IPS-NIHi11 (cell line): ENCODE results near the gene CMTM6.
"Not testable (repeated sequence)": the region's sequence is repeated elsewhere in the genome, so short reads cannot be mapped to it uniquely, and the experiment has no call there.

Experiments
- DNase-seq: peaks from one replicate; pipeline ENCODE4 v3.0.0; 2012; ENCODE audit warnings: mixed read lengths, low spot score

Gene CMTM6

GRCh38 chr3:32447865-32448400 lies 54.7 kb downstream of the CMTM6 start:
- no peak for DNase-seq

GRCh38 chr3:32443478-32443877 lies 59.2 kb downstream of the CMTM6 start:
- DNase-seq, result no peak

- DNase-seq, result no peak
These were observed 59.9 kb downstream of the CMTM6 start for GRCh38 chr3:32442766-32443165.

GRCh38 chr3:32440611-32441350 lies 61.9 kb downstream of the CMTM6 start:
- DNase-seq, result no peak

- DNase-seq, result not testable (repeated sequence)
These were observed 63.2 kb downstream of the CMTM6 start for GRCh38 chr3:32439421-32439820.

- no peak for DNase-seq
These were observed 63.9 kb downstream of the CMTM6 start for GRCh38 chr3:32438596-32439344.

GRCh38 chr3:32437896-32438295 lies 64.8 kb downstream of the CMTM6 start:
- no peak for DNase-seq

DNA sequence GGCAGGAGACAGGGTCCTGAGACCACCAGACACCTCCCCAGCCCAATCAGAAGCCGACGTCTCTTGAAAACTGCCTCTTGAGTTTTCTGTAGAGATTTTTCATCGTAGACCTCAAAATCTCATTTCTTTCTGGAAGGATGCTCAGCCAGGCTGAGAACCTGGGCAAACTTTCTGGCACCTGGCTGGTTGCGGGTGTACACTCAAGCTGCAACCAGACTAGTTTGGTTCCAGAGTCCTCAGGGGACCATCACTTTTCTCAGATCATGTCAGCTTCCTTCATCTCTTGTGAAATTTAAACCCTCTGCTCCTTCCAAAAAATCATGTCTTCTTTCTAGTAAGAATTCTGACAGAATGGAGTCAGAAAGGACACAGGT lies 65.8 kb downstream of the CMTM6 start:
- DNase-seq, result no peak

GRCh38 chr3:32435911-32436815 lies 66.5 kb downstream of the CMTM6 start:
- DNase-seq, result no peak

DNA sequence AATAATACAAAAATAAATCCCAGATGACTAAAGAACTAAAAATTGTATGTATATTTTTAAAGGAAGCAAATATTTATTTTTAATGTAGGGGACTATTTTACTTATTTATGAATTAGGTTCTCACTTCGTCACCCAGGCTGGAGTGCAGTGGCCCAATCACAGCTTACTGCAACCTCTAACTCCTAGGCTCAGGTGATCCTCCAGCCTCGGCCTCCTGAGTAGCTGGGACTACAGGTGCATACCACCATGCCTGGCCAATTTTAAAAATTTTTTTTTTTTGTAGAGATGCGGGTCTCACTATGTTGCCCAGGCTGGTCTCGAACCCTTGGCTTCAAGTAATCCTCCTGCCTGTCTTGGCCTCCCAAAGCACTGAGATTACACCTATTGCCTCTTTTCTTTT lies 68.4 kb downstream of the CMTM6 start:
- no peak for DNase-seq

DNA sequence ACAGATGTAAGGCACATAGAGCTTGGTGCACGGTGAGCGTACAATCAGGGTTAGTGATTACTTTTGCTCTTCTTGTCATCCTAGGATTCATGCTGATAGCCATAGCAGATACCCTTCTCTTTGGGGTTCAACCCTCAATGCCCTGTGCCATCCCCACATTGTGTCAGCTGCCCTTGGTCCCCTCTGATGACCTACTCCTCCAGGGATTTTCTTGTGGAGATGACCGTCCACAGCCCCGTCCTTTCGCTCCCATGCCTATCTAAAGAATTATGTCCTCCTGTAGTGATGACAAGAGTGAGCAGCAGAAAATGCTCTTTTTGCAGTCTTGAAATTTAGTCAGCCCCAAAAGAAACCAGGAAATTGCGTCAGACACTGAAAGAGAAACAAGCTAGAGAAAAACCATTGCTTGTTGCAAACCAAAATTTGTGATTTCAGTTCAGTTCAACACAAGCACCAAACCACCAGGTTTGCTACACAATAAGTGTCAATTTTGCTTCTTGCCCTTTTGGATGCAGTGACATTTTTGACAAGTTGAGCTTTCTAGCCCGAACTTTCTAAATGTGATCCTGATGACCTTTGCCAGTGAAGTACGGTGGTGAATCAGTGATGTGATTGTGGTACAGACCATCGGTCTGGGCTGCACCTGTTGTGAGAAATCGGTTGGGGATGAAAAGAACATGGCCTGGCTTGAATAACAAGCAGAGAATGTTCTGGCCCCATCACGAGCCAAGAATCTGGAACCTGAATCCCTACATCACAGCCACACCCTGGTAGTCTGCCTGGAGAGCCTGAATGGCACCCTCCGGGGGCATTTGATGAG lies 69.7 kb downstream of the CMTM6 start:
- no peak for DNase-seq

GRCh38 chr3:32432045-32432710 lies 70.5 kb downstream of the CMTM6 start:
- DNase-seq, result no peak

GRCh38 chr3:32431481-32431880 lies 71.2 kb downstream of the CMTM6 start:
- no peak for DNase-seq
